Left lung (tissue), 10 donors: Measurements from ENCODE around the gene SLC11A2. TPM values are rescaled to one million over a fixed set of nuclear protein-coding genes. Genes with fewer than 3 reads are reported as not detected.

Experiments
- ATAC-seq: fragments of 200-7000 bp; cut with Tn5 transposase; one replicate; pipeline ENCODE4 v1.9.1; 2020; ENCODE audit warnings: moderate library complexity
- DNase-seq, 4 donors: peaks; one replicate each; pipeline ENCODE4 v3.0.0-alpha.2; 2013 to 2020
- H3K27ac ChIP-seq, 2 donors: fragments of 200-600 bp; sonication (generic) in 1 of 2; one replicate each; pipeline versions ENCODE4 v1.5.0 to v1.8.0; 2020 to 2021
- H3K27me3 ChIP-seq, 2 donors: fragments of 200-600 bp; sonication (generic) in 1 of 2; one replicate each; pipeline versions ENCODE4 v1.5.0 to v1.8.0; 2020 to 2021
- H3K36me3 ChIP-seq, 2 donors: fragments of 200-600 bp; sonication (generic) in 1 of 2; one replicate each; pipeline versions ENCODE4 v1.5.0 to v1.8.0; 2020 to 2021
- H3K4me1 ChIP-seq, 2 donors: fragments of 200-600 bp; one replicate each; pipeline ENCODE4 v1.8.0; 2021
- H3K4me3 ChIP-seq, 2 donors: fragments of 200-600 bp; sonication (generic) in 1 of 2; one replicate each; pipeline versions ENCODE4 v1.5.0 to v1.8.0; 2020 to 2021; ENCODE audit warnings: mild to moderate bottlenecking in 1 of 2
- H3K9me3 ChIP-seq, 2 donors: fragments of 200-600 bp; sonication (generic) in 1 of 2; one replicate each; pipeline versions ENCODE4 v1.5.0 to v1.8.0; 2020 to 2021
- intact Hi-C, 2 donors: fragments of 100-400 bp; cut with DNase I; formaldehyde crosslinking; loops; one replicate each; pipeline versions ENCODE4 v1.11.2 to v1.14.2; 2022
- polyA plus RNA-seq, 6 donors: library from polyadenylated mRNA; unstranded; fragments of 120-200 nt; gene quantifications; one replicate each; pipeline ENCODE4 v1.2.1, GENCODE V29; 2013; ENCODE audit not compliant: insufficient read length in 6 of 6
- total RNA-seq, 2 donors: library from RNA; stranded (reverse); fragmentation: NEBNext Ultra II Directional; extraction: Animal tissue kit (Norgen Biotek cat#: 25700); gene quantifications; one replicate each; pipeline ENCODE4 v1.2.1, GENCODE V29; 2021
- TF ChIP-seq, protein P1 (sequence below), 2 donors: fragments of 200-600 bp; sonication (generic) in 1 of 2; IDR thresholded peaks; one replicate each; pipeline versions ENCODE4 v1.5.0 to v1.8.0; 2021; ENCODE audit warnings: antibody characterized with exemption in 2 of 2
- donor health status: DM: no; HTN: yes; CAD: no.
- donor health status: DM: no; HTN: no; CAD: no.

The SLC11A2 gene
- total and polyA plus RNA-seq, 8 donors, result 47.9 to 120 (median 51.6) TPM

DNA sequence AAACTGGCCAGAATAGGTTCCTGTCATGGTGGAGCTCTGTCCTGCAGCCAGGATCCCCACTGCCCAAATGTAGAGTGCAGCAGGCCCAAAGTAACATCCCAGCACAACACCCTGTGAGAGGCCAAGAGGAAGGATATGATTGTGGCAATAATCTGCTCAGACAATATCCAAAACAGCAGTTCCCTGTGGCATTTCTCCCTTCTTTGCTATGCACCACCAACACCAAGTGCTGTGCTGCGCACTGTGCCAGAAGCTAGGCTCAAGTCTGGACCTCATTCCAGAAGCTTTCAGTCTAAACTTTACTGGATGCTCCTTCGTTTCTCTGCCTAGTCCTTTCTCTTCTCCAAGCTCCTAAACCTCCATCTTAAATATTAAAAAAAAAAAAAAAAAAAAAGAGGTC, 33.4 kb downstream of the SLC11A2 start:
- DNase-seq, result no peak
- Histone ChIP-seq H3K27ac (no peak overlapping the region), H3K27me3 (no peaks in the 10 kb centered on the region), H3K36me3 (peaks cover 8 to 100% of the 10 kb centered on the region in 2 donors), H3K4me3 (no peak overlapping the region), H3K4me1 (no peaks in the 10 kb centered on the region), H3K9me3 (no peaks in the 10 kb centered on the region)
- TF ChIP-seq, protein P1, sequence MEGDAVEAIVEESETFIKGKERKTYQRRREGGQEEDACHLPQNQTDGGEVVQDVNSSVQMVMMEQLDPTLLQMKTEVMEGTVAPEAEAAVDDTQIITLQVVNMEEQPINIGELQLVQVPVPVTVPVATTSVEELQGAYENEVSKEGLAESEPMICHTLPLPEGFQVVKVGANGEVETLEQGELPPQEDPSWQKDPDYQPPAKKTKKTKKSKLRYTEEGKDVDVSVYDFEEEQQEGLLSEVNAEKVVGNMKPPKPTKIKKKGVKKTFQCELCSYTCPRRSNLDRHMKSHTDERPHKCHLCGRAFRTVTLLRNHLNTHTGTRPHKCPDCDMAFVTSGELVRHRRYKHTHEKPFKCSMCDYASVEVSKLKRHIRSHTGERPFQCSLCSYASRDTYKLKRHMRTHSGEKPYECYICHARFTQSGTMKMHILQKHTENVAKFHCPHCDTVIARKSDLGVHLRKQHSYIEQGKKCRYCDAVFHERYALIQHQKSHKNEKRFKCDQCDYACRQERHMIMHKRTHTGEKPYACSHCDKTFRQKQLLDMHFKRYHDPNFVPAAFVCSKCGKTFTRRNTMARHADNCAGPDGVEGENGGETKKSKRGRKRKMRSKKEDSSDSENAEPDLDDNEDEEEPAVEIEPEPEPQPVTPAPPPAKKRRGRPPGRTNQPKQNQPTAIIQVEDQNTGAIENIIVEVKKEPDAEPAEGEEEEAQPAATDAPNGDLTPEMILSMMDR (IDR thresholded peaks at IDR 0.05), result no peak
- ATAC-seq, result no peak
- intact Hi-C loops, result no loop called here

DNA sequence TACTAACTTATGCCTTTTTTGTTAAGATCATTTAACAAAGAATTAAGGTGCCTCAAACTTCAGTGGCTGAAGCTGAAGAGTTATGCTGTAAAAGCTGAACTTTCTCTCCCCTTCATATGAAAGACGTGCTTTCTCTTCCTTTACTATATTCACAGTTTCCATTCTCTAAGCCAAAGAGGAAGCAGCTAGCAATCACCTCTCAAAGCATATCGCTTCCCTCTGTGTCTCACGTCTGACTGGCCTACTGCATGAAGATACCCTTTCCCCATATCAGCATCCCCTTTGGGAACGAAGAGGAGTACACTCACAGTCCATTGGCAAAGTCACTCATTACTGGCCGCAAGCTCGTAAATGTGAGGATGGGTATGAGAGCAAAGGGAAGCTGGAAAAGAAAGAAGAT, 34.9 kb downstream of the SLC11A2 start:
- DNase-seq (no peak), ATAC-seq (no peak)
- intact Hi-C loops, result no loop called here
- H3K27me3 ChIP-seq, result no peaks in the 10 kb centered on the region
- peaks cover 8 to 100% of the 10 kb centered on the region in 2 donors for H3K36me3 ChIP-seq
- H3K4me1 ChIP-seq, result peaks cover 0 to 10% of the 10 kb centered on the region in 2 donors
- TF ChIP-seq, protein P1 (IDR thresholded peaks at IDR 0.05), result no peak
- H3K27ac ChIP-seq, result no peak overlapping the region
- H3K9me3 ChIP-seq, result no peaks in the 10 kb centered on the region
- no peak overlapping the region for H3K4me3 ChIP-seq

DNA sequence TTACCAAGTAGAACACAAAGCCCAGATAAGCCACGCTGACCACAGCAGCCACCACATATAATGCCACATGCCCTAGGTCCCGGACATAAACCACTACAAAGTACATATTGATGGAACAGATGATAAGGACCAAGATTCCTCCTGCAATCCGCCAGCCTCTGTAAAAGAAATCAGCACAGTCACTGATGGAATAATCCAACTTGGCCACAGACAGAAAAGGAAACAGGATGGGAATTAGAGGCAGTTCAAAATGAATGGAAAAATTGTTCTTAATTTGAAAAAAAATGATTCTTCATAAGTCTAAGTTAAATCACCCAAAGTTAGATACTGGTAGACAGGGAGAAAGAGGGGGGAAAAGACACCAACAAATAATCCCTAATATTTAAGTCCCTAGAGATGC, 35.4 kb downstream of the SLC11A2 start:
- intact Hi-C loops, result no loop called here
- TF ChIP-seq, protein P1 (IDR thresholded peaks at IDR 0.05), result no peak
- DNase-seq (no peak), ATAC-seq (no peak)
- Histone ChIP-seq H3K4me3 (no peak overlapping the region), H3K4me1 (peaks cover 2 to 13% of the 10 kb centered on the region in 2 donors), H3K36me3 (peaks cover 8 to 96% of the 10 kb centered on the region in 2 donors), H3K27me3 (no peaks in the 10 kb centered on the region), H3K9me3 (no peaks in the 10 kb centered on the region), H3K27ac (no peak overlapping the region)

DNA sequence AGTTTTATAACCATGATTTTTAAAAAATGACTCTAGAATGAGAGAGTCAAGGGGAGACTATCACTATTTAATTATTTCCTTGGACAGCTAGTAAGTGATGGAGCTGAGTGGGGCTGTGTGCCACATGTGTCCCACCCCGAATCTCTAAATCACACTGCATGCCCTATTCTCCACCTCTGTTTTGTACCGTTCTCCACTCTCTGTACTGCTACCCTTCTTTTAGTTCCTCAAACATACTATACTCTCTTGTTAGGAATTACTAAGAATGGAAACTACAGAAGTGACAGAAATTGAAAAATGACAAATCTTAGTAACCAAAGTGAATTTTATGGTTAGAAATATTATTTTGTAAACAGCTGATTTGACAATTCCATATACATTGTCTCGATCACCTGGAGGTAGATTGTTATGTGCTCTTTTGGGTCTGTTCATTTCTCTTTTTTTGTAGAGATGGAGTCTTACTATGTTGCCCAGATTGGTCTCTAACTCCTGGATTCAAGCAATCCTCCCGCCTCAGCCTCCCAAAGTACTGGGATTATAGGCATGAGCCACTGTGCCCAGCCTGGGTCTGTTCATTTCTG, 35.9 kb downstream of the SLC11A2 start:
- Histone ChIP-seq H3K4me3 (no peak overlapping the region), H3K4me1 (peaks cover 8 to 18% of the 10 kb centered on the region in 2 donors), H3K36me3 (peaks cover 8 to 90% of the 10 kb centered on the region in 2 donors), H3K27me3 (no peaks in the 10 kb centered on the region), H3K27ac (no peak overlapping the region), H3K9me3 (no peaks in the 10 kb centered on the region)
- ATAC-seq (no peak), DNase-seq (no peak)
- intact Hi-C loops, result no loop called here
- TF ChIP-seq, protein P1 (IDR thresholded peaks at IDR 0.05), result no peak

DNA sequence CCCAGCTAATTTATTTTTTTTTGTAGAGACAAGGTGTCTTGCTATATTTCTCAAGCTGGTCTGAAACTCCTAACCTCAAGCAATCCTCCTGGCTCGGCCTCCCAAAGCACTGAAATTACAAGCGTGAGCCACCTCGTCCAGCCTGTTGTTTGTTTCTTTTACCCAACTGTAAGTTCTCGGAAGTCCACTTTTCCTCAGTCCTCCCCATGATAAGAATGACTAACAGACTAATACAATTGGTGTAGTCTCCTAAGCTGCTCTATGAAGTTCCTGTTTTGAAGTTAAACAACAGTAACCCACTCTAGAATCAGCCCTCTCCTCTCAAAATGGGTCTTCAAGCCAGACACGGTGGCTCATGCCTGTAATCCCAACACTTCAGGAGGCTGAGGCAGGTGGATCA, 37.3 kb downstream of the SLC11A2 start:
- ATAC-seq, result no peak
- H3K4me1 ChIP-seq, result peaks cover 13 to 25% of the 10 kb centered on the region in 2 donors
- H3K27me3 ChIP-seq, result no peaks in the 10 kb centered on the region
- H3K9me3 ChIP-seq, result no peaks in the 10 kb centered on the region
- peaks cover 8 to 76% of the 10 kb centered on the region in 2 donors for H3K36me3 ChIP-seq
- H3K27ac ChIP-seq, result no peak overlapping the region
- no peak for DNase-seq
- intact Hi-C loops, result loop anchor here in 1 of 2 donors (10.0 kb wide), 1 partner anchor 154 kb away; no protein-coding TSS in a partner anchor
- H3K4me3 ChIP-seq, result no peak overlapping the region
- TF ChIP-seq, protein P1 (IDR thresholded peaks at IDR 0.05), result no peak
